ENCODE data around the gene NLRX1.

DNA sequence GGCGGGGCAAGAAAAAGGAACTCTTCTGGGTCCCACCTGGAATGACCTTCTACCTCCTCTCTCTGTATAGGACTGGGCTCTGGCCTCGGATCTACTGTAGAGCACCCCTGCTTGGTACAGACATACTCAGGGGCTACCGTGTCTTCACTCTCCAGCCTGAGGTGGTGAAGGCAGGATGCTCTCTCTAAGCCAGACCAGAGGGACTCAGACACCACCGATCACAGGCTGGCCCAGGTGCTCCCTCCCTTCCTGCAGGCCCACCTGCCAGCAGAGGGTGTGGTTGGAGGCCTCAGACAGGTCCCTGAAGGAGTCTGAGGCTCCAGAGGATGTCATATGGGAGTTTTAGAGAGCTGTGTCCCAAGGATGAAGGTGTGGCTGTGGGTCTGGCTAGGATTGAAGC, 20.9 kb downstream of the NLRX1 start:
- TF ChIP-seq, protein P1, sequence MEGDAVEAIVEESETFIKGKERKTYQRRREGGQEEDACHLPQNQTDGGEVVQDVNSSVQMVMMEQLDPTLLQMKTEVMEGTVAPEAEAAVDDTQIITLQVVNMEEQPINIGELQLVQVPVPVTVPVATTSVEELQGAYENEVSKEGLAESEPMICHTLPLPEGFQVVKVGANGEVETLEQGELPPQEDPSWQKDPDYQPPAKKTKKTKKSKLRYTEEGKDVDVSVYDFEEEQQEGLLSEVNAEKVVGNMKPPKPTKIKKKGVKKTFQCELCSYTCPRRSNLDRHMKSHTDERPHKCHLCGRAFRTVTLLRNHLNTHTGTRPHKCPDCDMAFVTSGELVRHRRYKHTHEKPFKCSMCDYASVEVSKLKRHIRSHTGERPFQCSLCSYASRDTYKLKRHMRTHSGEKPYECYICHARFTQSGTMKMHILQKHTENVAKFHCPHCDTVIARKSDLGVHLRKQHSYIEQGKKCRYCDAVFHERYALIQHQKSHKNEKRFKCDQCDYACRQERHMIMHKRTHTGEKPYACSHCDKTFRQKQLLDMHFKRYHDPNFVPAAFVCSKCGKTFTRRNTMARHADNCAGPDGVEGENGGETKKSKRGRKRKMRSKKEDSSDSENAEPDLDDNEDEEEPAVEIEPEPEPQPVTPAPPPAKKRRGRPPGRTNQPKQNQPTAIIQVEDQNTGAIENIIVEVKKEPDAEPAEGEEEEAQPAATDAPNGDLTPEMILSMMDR (IDR thresholded peaks at IDR 0.05): no peak
- TF ChIP-seq ZFX (IDR thresholded peaks at IDR 0.05; ENCODE audit: borderline replicate concordance): no peak
